Prostate gland (tissue), 2 donors: ENCODE measurements around the gene SPON1. TPM values are rescaled to one million over a fixed set of nuclear protein-coding genes. Genes with fewer than 3 reads are reported as not detected.

ENCODE experiments used
- DNase-seq: peaks from one replicate; pipeline ENCODE4 v3.0.0-alpha.2; 2019; ENCODE audit warnings: low spot score
- H3K27ac ChIP-seq, 2 donors: fragments of 200-600 bp; sonication (generic); 2 replicates each; pipeline ENCODE4 v1.5.1; 2017 to 2019
- H3K27me3 ChIP-seq: fragments of 200-600 bp; sonication (generic); replicated peaks from 2 replicates; pipeline ENCODE4 v1.5.1; 2019; ENCODE audit not compliant: insufficient read depth
- H3K36me3 ChIP-seq, 2 donors: fragments of 200-600 bp; sonication (generic); 1 replicate in 1 of 2; 2 replicates in 1 of 2; pipeline versions ENCODE4 v1.5.1 to v1.8.1; 2017 to 2019
- H3K4me1 ChIP-seq: fragments of 200-600 bp; sonication (generic); replicated peaks from 2 replicates; pipeline ENCODE4 v1.5.1; 2019
- H3K4me3 ChIP-seq, 2 donors: fragments of 200-600 bp; sonication (generic); 2 replicates each; pipeline ENCODE4 v1.5.1; 2017 to 2019
- H3K9me3 ChIP-seq: fragments of 200-600 bp; sonication (generic); 2 replicates; pipeline ENCODE4 v1.5.1; 2017
- POLR2A ChIP-seq: fragments of 450-650 bp; IDR thresholded peaks from one replicate; pipeline ENCODE4 v1.6.1; 2016; ENCODE audit warnings: antibody characterized with exemption, mild to moderate bottlenecking
- POLR2AphosphoS5 ChIP-seq: sonication (generic); formaldehyde crosslinking; IDR thresholded peaks from one replicate; pipeline ENCODE4 v1.6.1; 2017; ENCODE audit warnings: antibody characterized with exemption
- WGBS: methylation state at CpG from one replicate; pipeline ENCODE4 v1.1.5; 2018; 5-methylcytosine and 5-hydroxymethylcytosine counted together
- intact Hi-C: fragments of 100-400 bp; cut with DNase I; formaldehyde crosslinking; loops from one replicate; pipeline ENCODE4 v1.14.2; 2022
- total RNA-seq, 2 donors: library from RNA; depleted of rRNA; stranded (reverse); fragments of >200 nt; gene quantifications; one replicate each; pipeline ENCODE4 v1.1.0, GENCODE V29; 2016
- TF ChIP-seq, protein P1 (sequence below), 4 experiments: fragments of 200-600 bp in 2 of 4; fragments of 450-650 bp in 2 of 4; sonication (generic) in 2 of 4; IDR thresholded peaks; 1 replicate in 3 of 4; 2 replicates in 1 of 4; pipeline ENCODE4 v1.5.1; 2016 to 2019; ENCODE audit warnings: antibody characterized with exemption in 4 of 4, mild to moderate bottlenecking in 2 of 4, moderate library complexity in 2 of 4

SPON1 gene
- total RNA-seq, 2 donors from 2014 or later = 13.7 to 28.2 TPM

DNA sequence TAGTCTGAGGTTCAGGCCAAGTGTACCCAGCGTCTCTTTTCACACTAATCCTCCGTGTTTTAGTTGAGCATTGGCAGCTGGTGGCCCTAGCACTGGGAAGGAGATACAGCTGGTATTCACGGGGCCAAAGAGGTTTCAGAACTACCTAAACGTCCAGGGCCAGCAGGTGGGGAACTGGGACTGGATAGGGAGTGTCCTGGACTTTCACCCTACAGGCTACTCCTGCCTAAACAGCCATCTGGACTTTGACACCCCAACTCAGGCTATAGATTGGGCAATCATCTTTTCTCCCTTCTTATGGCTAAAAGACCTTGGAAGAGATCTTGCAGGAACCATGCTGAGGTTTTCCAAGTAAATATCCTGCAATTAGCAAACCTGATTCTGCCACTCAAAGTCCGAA, 2.8 kb downstream of the SPON1 start:
- TF ChIP-seq, protein P1, sequence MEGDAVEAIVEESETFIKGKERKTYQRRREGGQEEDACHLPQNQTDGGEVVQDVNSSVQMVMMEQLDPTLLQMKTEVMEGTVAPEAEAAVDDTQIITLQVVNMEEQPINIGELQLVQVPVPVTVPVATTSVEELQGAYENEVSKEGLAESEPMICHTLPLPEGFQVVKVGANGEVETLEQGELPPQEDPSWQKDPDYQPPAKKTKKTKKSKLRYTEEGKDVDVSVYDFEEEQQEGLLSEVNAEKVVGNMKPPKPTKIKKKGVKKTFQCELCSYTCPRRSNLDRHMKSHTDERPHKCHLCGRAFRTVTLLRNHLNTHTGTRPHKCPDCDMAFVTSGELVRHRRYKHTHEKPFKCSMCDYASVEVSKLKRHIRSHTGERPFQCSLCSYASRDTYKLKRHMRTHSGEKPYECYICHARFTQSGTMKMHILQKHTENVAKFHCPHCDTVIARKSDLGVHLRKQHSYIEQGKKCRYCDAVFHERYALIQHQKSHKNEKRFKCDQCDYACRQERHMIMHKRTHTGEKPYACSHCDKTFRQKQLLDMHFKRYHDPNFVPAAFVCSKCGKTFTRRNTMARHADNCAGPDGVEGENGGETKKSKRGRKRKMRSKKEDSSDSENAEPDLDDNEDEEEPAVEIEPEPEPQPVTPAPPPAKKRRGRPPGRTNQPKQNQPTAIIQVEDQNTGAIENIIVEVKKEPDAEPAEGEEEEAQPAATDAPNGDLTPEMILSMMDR (IDR thresholded peaks at IDR 0.05) = peak in 1 of 4 experiments; percentile 37
- TF ChIP-seq POLR2A = no peak
- no peak overlapping the region for H3K4me3 ChIP-seq
- intact Hi-C loops = no loop called here
- DNase-seq = no peak
- no peaks in the 10 kb centered on the region for H3K4me1 ChIP-seq
- H3K9me3 ChIP-seq = no peaks in the 10 kb centered on the region
- H3K36me3 ChIP-seq = no peaks in the 10 kb centered on the region
- peaks cover 14% of the 10 kb centered on the region for H3K27me3 ChIP-seq
- WGBS = 62% methylated on average over 5 of the region's 5 CpGs
- H3K27ac ChIP-seq = no peak overlapping the region

GRCh38 chr11:13966013-13966412, 3.5 kb downstream of the SPON1 start:
- 85% methylated on average over 3 of the region's 3 CpGs for WGBS
- H3K27me3 ChIP-seq = peaks cover 14% of the 10 kb centered on the region
- no peaks in the 10 kb centered on the region for H3K9me3 ChIP-seq
- H3K27ac ChIP-seq = no peak overlapping the region
- TF ChIP-seq POLR2AphosphoS5 (no peak), POLR2A (no peak)
- TF ChIP-seq, protein P1 (IDR thresholded peaks at IDR 0.05) = no peak
- intact Hi-C loops = no loop called here
- no peaks in the 10 kb centered on the region for H3K4me1 ChIP-seq
- DNase-seq = no peak
- H3K4me3 ChIP-seq = no peak overlapping the region
- H3K36me3 ChIP-seq = no peaks in the 10 kb centered on the region

DNA sequence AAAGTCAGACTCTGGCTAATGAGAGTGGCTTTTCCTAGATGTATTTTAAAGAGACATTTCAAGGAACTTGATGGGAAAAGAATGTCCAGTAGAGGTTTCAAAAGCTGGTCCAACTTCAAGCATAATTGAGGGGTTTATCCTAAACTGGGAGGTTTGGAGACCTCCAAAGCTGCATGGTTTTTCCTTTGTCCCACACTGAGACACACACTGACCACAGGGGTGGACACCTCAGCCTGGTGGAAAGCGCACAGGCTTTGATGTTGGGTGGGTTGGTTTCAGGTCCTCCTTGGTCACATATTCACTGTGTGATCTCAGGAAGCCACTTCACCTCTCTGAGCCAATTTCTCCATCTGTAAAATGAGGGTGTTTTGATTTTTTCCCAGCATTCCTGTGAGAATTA, 4.0 kb downstream of the SPON1 start:
- intact Hi-C loops = no loop called here
- TF ChIP-seq POLR2A = no peak
- TF ChIP-seq, protein P1 (IDR thresholded peaks at IDR 0.05) = no peak
- no peak for TF ChIP-seq POLR2AphosphoS5
- no peaks in the 10 kb centered on the region for H3K9me3 ChIP-seq
- no peak overlapping the region for H3K27ac ChIP-seq
- H3K4me1 ChIP-seq = no peaks in the 10 kb centered on the region
- H3K27me3 ChIP-seq = peaks cover 14% of the 10 kb centered on the region
- 91% methylated on average over 1 of the region's 1 CpG for WGBS
- DNase-seq = no peak
- no peaks in the 10 kb centered on the region for H3K36me3 ChIP-seq
- no peak overlapping the region for H3K4me3 ChIP-seq

- intact Hi-C loops = loop anchor here (5.0 to 10.0 kb wide), 2 partner anchors 61 to 484 kb away; no protein-coding TSS in a partner anchor
- H3K27me3 ChIP-seq = no peaks in the 10 kb centered on the region
- no peak for TF ChIP-seq POLR2A
- TF ChIP-seq, protein P1 (IDR thresholded peaks at IDR 0.05) = peak in 2 of 4 experiments; percentile 31 to 64
- no peak for TF ChIP-seq POLR2AphosphoS5
- H3K4me1 ChIP-seq = no peaks in the 10 kb centered on the region
- 53% methylated on average over 2 of the region's 2 CpGs for WGBS
- H3K4me3 ChIP-seq = no peak overlapping the region
- DNase-seq = no peak
- no peak overlapping the region for H3K27ac ChIP-seq
- H3K36me3 ChIP-seq = no peaks in the 10 kb centered on the region
- H3K9me3 ChIP-seq = no peaks in the 10 kb centered on the region
Measured at GRCh38 chr11:13970986-13971385, 8.5 kb downstream of the SPON1 start.

GRCh38 chr11:13972043-13972910, 9.8 kb downstream of the SPON1 start:
- Histone ChIP-seq H3K36me3 (no peaks in the 10 kb centered on the region), H3K27ac (no peak overlapping the region)
- intact Hi-C loops = loop anchor here (5.0 to 10.0 kb wide), 2 partner anchors 60 to 483 kb away; no protein-coding TSS in a partner anchor

More at GRCh38 chr11:13972043-13972910, 9.8 kb downstream of the SPON1 start:
- 12% methylated on average over 2 of the region's 2 CpGs for WGBS
- Histone ChIP-seq H3K27me3 (no peaks in the 10 kb centered on the region), H3K9me3 (no peaks in the 10 kb centered on the region), H3K4me3 (no peak overlapping the region), H3K4me1 (no peaks in the 10 kb centered on the region)
- DNase-seq = peak; percentile 41
- TF ChIP-seq, protein P1 (IDR thresholded peaks at IDR 0.05) = no peak
- TF ChIP-seq POLR2AphosphoS5 = peak; percentile 34
